ENCODE data around the gene SLC4A11.
"Not testable (repeated sequence)": the region's sequence is repeated elsewhere in the genome, so short reads cannot be mapped to it uniquely, and the experiment has no call there.

Gene SLC4A11

GRCh38 chr20:3227506-3227905 lies 11.5 kb downstream of the SLC4A11 start:
- DNase-seq = no peak

- no peak for DNase-seq
Measured at GRCh38 chr20:3226864-3227263, 12.1 kb downstream of the SLC4A11 start.

- no peak for DNase-seq
Measured at GRCh38 chr20:3226093-3226492, 12.9 kb downstream of the SLC4A11 start.

GRCh38 chr20:3224681-3225421 lies 14.1 kb downstream of the SLC4A11 start:
- no peak for DNase-seq

- DNase-seq = no peak
Measured at GRCh38 chr20:3223994-3224680, 14.9 kb downstream of the SLC4A11 start.

- no peak for DNase-seq
Measured at GRCh38 chr20:3223651-3223993, 15.4 kb downstream of the SLC4A11 start.

GRCh38 chr20:3222635-3223600 lies 16.1 kb downstream of the SLC4A11 start:
- peak in 2 of 4 experiments; percentile 23 to 43 for DNase-seq

- no peak for DNase-seq
Measured at GRCh38 chr20:3221398-3222226, 17.4 kb downstream of the SLC4A11 start.

- peak; percentile 51 to 71 (median 60) for DNase-seq
Measured at GRCh38 chr20:3218307-3218988, 20.5 kb downstream of the SLC4A11 start.

- not testable (repeated sequence) for DNase-seq
Measured at GRCh38 chr20:3215359-3215917, 23.6 kb downstream of the SLC4A11 start.

- DNase-seq = no peak
Measured at GRCh38 chr20:3213226-3213625, 25.8 kb downstream of the SLC4A11 start.

GRCh38 chr20:3210346-3210745 lies 28.6 kb downstream of the SLC4A11 start:
- no peak for DNase-seq

GRCh38 chr20:3209946-3210317 lies 29.1 kb downstream of the SLC4A11 start:
- DNase-seq = no peak

- peak in 2 of 4 experiments; percentile 16 to 46 for DNase-seq
Measured at GRCh38 chr20:3209257-3209945, 29.6 kb downstream of the SLC4A11 start, which contains the start of gene ITPA. ITPA (plus strand) TSS chr20:3209498; CDS start chr20:3209552, 54 bp downstream.

GRCh38 chr20:3208786-3209256 lies 30.2 kb downstream of the SLC4A11 start:
- no peak for DNase-seq

- peak; percentile 68 to 87 (median 85) for DNase-seq
Measured at GRCh38 chr20:3204124-3204794, 34.7 kb downstream of the SLC4A11 start, which contains the start of gene DDRGK1. DDRGK1 (minus strand) TSS chr20:3204682; CDS start chr20:3204627, 55 bp downstream.

GRCh38 chr20:3203315-3204123 lies 35.5 kb downstream of the SLC4A11 start:
- no peak for DNase-seq

- no peak for DNase-seq
Measured at GRCh38 chr20:3202965-3203314, 36.0 kb downstream of the SLC4A11 start.

Measured in activated naive CD4-positive, alpha-beta T cell (primary cell).